ENCODE data around the gene CYP4Z1.

DNA sequence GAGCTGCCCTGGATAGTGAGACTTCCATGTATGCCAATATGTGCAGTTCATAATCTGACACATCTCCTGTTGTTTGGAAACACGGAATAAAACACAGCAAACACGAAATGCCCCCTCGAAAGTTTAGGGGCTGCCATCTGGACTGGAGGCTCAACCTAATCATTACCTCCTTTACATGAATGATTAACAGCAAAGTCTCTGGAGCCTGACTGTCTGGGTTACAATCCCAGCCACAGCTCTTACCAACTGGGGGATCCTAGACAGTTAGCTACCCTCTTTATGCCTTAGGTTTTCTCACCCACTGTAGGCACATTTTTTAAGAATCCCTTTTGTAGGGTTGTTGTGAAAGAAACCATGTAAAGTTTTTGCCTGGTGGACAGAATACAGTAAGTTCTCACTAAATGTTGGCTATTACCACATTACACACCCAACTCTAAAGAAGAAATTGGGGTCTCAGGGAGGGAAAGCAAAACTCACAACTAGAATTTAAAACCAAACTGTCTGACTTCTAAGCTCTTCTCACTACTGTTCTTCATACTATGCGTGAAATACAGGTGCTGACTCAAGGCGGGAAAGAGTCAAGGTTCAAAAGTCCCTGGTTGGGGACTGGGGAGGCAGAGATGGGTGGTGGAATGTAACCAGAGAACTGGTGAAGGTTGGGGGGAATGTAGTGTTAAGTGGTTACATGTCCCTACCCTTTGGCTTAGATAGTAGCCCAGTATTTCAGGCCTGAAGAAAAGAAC, 94.4 kb downstream of the CYP4Z1 start:
- TF ChIP-seq, protein P1, sequence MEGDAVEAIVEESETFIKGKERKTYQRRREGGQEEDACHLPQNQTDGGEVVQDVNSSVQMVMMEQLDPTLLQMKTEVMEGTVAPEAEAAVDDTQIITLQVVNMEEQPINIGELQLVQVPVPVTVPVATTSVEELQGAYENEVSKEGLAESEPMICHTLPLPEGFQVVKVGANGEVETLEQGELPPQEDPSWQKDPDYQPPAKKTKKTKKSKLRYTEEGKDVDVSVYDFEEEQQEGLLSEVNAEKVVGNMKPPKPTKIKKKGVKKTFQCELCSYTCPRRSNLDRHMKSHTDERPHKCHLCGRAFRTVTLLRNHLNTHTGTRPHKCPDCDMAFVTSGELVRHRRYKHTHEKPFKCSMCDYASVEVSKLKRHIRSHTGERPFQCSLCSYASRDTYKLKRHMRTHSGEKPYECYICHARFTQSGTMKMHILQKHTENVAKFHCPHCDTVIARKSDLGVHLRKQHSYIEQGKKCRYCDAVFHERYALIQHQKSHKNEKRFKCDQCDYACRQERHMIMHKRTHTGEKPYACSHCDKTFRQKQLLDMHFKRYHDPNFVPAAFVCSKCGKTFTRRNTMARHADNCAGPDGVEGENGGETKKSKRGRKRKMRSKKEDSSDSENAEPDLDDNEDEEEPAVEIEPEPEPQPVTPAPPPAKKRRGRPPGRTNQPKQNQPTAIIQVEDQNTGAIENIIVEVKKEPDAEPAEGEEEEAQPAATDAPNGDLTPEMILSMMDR (conservative IDR thresholded peaks at IDR 0.05) = no peak
- no peak for TF ChIP-seq ZFX (IDR thresholded peaks at IDR 0.05)
